ENCODE measurements around the gene SLC9C1.

Gene SLC9C1

DNA sequence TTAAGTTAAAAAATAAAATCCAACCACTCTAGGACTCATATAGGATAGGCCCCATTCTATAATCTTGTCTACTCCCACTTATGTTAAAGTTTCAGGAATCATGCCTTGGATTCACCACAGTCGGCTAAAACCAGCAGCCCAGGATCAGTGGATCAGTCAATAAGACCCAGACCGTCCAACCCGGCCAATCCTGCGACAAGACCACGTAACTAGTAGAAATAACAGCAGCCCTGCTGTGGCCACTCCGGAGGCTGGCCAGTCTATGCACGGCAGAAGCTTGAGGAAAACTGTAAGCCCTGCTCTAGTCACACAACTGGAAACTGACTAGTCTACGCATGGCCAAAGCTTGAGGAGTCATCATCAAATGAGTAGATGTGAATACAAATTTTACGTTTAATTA lies 12.8 kb upstream of the SLC9C1 start:
- DNase-seq, result no peak

DNA sequence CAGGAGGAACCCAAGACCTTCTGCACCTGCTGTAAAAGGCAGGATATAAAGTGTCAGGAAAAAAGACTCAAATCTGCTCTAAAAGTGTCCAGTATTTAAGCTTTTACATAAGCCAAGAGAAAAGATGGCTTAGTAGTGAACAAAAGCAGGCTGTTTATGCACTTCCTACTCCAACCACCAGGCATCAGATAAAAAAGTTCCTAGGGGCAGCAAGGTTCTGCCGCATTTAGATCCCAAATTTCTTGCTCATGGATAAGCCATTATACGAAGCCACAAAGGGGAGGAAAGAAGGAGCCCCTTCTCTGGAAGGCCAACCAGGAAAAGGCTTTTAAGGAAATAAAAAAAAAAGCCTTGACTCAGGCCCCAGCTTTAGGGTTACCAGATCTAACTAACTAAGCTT lies 10.6 kb upstream of the SLC9C1 start:
- no peak for DNase-seq

DNA sequence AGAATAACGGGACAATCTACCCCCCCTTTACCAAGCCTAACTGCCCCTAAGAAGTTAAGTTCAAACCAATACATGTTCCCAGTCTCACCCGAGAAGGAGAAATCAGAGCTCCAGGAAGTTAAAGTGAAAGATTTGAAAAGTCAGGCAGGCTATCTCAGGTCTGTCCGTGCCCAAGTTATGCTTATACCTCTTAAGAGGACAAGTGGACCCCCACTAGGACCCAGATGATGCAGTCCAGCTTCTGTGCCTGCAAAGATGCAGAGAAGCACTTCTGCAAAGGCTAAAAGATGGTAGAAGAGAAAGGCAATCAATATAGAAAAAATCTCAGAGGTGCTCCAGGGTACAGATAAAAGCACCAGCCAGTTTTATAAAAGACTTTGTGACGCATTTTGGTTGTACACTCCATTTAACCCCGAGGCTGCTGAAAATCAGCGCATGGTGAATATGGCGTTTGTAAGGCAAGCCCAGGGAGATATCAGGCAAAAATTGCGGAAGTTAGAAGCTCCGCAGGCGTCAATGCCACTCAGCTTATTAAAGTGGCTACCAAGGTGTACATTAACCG lies 9.8 kb upstream of the SLC9C1 start:
- no peak for DNase-seq

DNA sequence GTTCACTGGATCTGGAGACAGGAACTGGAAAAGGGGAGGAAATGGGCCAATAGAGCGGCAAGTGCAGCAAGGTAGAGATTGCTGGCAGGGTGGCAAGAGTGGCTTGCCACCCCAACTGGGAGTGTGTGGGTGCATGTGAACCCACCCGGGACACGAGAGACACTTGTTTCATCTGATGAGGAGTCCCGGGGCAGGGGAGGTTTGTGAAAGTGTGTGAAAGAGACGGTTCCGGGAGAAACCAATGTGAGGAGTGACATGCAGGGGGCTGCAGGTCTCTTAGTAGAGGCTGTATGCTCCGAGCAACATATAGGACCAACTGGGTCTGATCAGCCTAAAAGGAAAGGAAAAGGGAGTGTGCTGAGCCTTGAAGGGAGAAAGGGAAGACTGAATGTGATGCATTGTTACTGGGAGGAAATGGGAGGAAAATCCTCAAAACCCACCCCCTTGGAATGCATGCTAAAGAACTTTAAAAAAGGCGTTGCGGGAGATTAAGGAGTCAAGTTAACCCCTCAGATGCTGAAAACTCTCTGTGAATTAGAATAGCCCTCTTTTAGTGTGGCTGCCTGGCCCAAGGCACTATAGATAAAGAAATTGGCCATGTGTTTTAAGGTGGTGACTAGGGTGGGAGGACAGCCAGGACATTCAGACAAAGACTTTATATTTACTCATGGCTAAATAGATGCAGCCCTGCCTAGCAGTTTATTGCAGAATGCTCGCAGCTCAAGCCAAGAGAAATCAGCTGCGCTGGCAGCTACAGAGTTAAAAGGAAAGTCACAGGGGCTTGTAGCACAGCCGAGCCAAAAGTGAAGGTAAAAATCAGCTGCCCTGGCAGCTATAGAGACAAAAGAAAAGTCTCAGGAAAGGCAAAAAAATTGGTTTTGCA lies 9.1 kb upstream of the SLC9C1 start:
- no peak for DNase-seq

DNA sequence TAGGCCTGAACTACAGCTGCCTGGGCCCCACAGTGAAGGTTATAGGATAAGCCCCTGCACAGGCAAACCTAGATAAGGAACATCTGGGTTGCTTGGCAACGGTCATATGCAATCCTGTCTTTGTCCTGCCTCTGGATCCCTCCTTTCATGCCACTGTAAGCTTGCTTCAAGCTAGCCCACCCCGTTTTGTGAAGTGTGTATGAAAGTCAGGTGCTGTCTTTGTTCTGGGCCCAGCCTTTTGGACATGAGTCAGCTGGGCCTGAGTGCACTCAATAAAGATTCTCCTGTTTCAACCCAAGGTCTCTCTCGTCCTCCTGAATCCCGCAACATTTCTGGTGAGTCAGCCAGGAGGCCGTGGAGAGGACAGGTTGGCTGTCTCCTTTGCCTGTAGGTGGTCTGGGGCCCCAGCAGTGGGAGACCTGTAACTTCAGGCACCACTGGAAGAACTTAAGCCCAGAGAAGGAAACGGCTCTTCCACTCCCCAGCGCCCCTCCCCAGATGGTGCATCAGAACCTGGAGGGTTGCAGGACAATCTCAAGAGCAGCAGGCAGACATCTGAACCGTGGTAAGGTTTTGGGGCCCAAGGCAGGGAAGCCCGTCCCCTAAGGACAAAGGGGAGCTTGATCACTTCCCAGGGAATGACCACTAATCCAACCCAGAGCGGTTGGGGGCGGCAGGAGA lies 8.3 kb upstream of the SLC9C1 start:
- DNase-seq, result no peak

DNA sequence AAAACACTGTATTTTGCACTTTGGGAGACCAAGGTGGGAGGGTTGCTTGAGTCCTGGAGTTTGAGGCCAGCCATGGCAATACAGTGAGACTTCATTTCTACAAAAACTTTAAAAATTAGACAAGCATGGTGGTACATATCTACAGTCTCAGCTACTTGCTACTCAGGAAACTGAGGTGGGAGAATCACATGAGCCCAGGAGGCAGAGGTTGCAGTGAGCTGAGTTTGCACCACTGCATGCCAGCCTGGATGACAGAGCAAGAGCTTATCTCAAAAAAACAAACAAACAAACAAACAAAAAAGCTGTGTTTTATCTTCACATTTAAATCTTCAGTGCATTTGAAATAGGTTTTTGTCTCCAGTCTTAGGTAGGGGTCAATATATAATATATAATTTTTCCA lies 4.8 kb upstream of the SLC9C1 start:
- no peak for DNase-seq

DNA sequence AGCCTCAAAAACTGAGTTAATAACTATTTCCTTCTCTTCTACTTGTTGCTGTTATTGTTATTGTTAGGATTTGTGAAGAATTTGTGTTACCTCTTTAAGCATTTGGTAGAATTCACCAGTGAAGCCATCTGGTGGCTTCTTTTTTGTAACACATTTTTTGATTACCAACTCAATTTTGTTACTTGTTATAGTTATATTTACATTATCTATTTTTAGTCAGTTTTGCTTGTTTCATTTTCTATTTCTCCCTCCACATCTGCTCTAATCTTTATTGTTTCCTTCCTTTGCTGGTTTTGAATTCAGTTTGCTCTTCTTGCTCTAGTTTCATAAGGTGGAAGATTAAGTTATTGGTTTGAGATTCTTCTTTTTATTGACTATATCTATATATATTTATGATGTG lies 3.7 kb upstream of the SLC9C1 start:
- no peak for DNase-seq

DNA sequence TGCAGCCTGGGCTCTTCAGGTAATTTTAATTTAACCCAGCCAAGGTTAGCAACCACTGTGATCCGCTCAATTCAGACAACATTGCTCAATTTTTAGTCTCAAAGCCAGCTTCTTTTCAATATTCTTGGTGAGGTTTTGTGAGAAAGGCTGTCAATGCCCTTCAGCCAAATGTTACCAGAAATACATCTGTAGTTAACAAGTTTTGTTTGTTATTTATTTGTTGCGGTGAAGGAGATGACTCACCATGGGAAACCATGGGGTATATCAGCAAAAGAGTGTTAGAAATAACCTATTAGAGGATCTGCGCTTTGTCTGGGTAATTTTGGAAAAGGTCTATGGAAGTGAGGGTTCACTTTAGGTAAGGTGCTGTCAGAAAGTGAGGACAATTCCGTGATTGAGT lies 5.0 kb downstream of the SLC9C1 start:
- DNase-seq, result no peak

DNA sequence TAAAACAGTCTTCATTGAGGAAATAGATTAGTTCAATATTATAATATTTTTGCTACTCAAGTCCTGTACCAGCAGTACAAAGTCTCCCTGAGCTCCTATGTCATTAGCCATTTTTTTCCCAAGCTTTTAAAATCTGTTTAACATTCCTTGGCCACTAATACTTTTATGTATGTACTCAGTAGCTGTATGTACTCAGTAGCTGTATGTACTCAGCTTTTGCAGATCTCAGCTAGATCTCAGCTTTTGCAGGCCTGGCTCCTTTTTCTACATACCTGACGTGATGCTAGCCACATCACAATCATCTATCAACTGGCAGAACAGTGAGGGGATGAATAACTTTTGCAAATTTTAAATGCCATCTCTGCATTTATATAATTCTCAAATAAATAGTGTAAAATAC lies 13.8 kb downstream of the SLC9C1 start:
- no peak for DNase-seq

DNA sequence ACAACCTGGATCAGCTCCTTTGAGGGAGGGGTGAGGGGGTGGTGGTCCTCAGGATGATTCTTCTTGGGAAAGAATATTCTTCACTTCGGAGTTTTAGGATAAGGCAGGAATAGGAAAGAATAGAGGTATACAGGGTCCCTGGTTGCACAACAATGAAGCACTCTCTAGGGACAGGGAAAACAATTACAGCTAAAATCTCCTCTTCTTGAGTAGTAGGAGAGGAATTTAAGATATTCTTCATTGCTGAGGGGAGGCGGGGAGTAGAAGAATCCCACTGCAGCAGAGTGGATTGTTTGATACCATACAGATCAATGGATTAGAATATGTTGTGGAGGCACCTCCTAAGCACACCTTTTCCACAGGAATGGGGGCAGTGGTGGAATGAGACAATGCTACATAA lies 20.5 kb downstream of the SLC9C1 start:
- DNase-seq, result no peak

DNA sequence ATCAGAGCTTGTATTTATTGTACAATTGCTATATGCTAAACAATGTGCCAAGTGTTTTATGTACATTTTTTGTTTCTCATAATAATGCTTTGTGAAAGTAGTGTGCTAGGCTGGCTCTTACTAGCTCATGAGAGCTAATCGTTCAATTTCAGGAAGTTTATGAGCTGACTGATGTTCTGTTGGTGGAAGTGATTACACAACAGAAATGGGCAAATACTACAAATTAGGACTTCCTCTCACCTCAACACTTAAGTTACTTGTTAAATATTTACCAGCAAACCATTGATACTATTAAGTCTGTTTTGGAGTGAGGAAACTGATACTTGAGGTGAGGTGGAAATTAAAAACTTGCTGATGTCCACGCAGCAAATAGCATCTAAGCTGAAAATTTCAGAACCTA lies 32.3 kb downstream of the SLC9C1 start:
- DNase-seq, result no peak

DNA sequence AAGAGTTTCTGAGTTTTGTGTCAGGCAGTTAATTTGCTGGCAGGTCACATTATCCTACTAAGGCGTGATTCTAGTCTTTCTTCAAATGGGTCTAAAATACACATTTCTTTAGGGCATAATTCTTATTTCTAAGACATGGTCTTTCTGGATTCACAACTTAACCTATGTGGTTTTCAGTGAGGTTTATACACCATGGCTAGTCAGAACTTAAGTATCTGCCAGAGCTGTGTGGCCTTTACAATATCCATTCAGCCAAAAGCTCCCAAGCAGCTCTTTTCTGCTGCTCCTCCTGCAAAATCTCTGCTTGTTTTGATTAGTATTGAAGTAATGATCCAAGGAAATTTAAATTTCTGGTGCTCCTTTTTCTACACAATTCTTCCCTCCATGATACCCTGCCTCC lies 33.5 kb downstream of the SLC9C1 start:
- no peak for DNase-seq

DNA sequence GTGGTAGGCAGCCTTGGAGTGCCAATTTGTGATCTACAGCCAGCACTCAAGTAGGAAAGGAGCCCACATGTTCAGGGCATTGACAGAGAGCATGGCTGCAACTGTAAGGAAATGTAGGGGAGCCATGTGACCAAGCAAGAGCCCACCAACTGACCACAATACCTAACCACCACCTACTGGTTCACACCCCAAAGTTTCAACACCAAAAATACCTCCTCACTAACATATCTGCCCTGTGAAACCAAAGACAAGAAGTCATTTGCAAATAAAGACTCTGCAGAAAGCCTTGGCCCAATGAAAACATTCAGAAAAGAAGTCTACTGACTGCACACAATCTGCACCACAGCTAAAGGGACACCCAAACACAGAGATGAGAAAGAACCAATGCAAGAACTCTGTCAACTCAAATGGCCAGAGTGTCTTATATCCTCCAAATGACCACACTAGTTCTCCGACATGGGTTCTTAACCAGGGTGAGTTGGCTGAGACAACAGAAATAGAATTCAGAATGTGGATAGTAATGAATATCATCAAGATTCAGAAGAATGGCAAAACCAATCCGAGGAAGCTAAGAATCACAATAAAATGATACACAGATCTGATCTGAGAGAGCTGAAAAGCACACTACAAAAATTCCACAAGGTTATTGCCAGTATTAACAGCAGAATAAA lies 40.6 kb downstream of the SLC9C1 start:
- DNase-seq, result no peak

DNA sequence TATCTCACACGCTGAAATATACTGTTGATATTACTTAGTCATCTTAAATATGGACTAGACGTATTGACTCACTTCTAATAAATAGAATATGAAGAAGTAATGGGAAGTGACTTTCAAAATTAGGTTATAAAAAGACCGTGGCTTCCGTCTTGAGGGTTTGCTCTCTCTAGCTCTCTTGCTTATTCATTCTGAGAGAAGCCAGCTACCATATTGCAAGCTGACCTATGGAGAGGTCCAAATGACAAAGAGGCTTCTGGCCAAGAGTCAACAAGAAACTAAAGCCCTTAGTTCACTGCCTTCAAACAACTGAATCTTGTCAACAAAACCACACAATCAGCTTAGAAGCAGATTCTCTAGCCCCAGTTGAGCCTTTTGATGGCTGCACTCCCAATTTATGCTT lies 46.1 kb downstream of the SLC9C1 start:
- no peak for DNase-seq

DNA sequence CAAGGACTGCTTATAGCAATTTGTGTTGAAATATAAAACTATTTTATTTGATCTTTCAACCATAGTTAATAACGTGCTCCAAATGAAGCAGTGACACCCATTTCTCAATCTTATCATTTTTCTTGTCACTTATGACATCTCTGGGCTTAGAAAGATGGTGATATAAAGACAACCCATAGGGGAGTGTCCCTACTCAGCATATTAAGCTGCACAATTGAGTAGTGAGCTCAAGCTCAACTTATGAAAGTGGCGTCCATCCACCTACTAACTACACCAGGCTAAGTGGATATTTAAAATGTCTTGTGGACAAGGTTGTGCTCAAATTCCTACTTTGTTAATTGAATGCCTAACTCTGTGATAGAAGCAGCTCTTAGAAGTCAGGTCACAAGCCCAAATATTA lies 46.7 kb downstream of the SLC9C1 start:
- no peak for DNase-seq

DNA sequence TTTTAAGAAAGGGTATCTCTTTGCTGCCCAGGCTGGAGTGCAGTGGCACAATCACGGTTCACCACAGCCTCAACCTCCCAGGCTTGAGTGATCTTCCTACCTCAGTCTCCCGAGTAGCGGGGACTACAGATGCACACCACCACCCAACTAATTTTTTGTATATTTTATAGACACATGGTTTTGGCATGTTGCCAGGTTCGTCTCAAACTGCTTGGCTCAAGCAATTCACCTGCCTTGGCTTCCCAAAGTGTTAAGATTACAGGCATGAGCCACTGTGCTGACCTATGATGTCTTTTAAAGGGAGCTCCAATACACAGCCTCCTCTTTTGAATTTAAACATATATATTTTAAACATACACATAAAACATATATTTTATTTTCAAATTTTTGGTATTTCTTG lies 60.9 kb downstream of the SLC9C1 start:
- DNase-seq, result no peak

DNA sequence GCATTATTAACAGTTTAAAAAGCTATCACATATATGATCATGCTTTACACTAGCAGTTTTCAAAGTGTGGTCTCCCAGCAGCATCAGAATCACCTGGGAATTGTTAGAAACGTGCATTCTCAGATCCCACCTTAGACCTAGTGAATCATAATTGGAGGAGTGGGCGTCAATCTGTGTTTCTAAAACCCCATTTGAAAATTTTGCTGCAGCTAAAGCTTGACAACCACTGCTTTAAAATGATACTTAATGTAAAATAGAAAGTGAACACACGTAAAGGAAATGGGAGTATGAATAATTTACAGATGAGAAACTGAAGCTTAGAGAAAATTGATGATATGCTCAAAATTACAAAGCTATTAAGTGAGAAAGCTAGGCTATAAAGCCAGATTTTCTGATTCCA lies 62.3 kb downstream of the SLC9C1 start:
- no peak for DNase-seq

DNA sequence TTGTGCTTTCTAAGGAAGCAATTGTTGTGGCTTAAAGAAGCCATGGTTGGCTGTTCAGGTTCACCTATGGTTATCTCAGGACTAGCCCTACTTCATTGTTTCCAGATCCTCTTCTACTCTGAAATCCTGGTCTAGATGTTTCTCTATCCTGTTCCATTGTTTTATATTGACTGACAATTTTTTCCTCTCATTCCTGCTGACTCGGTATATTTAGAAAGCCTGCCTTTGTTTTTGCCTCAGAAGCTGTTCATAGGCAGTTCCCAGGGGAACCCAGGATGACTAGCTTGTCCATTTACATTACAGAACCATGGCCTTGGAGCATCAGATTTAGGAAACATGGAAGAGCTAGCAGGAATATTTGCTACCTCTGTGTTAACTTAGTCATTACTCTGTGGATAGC lies 64.0 kb downstream of the SLC9C1 start:
- DNase-seq, result no peak

DNA sequence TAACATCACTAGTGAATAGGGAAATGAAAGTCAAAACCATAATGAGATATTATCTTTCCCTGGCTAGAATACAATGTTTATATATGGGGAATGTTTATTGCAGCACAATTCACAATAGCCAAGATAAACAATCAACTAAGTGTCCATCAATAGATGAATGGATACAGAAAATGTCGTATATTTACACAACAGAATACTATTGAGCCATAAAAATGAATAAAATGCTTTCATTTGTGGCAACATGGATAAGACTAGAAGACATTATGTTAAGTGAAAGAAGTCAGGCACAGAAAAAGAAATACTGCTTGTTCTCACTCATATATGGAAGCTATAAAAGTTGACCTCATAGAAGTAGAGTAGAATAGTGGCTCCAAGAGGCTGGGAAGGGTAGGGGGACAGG lies 65.2 kb downstream of the SLC9C1 start:
- no peak for DNase-seq

DNA sequence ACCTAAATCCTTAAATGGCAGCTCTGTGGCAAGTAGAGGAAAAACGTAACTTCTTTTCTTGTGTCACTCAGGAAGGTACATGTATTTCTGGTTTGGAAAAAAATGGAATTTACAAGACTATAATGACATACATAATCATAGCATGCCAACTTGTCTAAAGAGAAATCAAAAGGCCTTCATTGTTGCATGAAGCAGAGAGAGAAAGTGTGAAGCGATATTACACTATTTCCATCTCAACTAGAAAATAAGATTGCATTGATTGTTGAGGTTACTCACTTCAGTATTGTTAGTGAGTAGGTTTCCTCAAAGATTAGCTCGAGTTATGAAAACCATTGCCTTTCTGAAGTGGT lies 93.7 kb downstream of the SLC9C1 start:
- DNase-seq, result no peak

DNA sequence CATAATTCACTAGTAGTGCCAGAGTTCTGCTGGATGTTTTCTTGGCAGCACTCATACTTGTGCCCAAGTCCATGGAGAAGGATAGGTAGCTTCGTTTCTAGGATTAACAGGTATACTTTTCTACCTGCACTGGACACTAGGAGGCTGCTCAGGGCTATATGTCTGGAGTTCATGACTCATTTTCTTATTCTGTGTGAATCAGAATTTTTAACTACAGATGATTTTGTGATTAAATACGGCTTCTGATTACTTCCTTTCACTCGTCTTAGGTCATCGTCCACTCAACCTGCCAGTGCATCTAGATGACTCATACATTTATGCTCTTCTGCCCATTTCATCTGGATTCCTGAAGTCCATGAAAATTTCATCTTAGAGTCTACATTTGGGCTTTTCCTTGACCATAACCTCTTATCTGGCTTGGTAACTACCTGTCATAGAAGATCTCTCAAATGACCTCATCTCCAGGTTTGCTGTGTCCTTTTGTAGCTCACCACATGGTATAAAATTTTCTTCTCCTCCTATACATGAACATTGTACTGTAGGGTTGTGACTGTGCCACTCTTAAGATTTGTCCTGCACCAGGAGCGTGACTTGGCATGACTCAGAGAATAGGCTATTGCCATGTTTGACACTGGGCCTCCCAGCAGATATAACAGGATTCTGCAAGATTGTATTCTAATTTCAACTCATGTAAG lies 94.2 kb downstream of the SLC9C1 start:
- no peak for DNase-seq

DNA sequence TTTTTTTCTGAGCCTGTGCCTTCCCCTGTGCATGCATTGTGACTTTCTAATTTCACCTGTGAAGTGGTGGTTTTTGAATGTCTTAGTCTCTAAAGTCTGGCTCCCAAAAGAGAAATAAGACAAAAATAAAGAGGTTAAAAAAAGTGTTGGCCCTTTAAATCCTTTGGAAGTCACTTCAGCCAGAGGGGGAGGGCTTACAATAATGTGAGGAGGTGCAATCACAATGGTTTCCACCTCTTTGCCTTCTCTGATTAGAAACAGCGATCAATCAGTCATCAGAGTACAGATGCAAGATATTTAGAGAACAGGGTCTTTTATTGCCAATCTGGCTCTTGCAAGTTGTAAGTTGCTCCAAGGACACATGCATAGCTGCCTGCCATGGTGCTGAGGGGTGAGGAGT lies 96.9 kb downstream of the SLC9C1 start:
- no peak for DNase-seq

DNA sequence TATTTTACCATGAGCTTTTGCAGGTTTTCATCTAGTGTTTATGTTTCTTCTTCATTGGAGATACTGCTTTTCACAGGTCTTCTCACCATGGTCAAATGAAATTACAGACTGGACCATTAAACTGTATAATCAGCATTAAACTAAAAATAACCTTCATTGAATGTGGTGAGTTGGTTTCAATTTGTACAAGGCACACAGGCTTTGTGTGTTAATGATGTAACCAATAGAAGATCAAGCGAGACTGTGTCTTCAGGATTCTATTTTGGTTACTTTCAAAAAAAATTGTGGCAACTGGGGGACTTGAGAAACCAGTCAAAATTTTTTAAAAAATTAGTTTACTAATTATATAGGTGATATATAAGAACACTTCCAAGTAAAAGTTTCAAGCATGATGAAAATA lies 106.7 kb downstream of the SLC9C1 start:
- DNase-seq, result no peak
